ENCODE measurements around the gene ZGPAT.

GRCh38 chr20:63702751-63703470, 4.9 kb upstream of the ZGPAT start:
- TF ChIP-seq TCF12 (IDR thresholded peaks at IDR 0.05; ENCODE audit: low read depth, low read length) (no peak), ASH2L (IDR thresholded peaks at IDR 0.05; ENCODE audit: borderline replicate concordance, low read depth) (no peak), ZNF24 (IDR thresholded peaks at IDR 0.05) (no peak), HDGF (IDR thresholded peaks at IDR 0.05) (no peak), FOXK2 (IDR thresholded peaks at IDR 0.05) (no peak), NRF1 (conservative IDR thresholded peaks at IDR 0.05; ENCODE audit: low read depth, low read length) (no peak), CHD1 (IDR thresholded peaks at IDR 0.05; ENCODE audit: low read depth, low read length) (no peak), PML (IDR thresholded peaks at IDR 0.05; ENCODE audit: low read length) (no peak), SIN3A (IDR thresholded peaks at IDR 0.05; ENCODE audit: low read depth, low read length) (no peak), POLR2AphosphoS5 (IDR thresholded peaks at IDR 0.05; ENCODE audit: low read length) (no peak; the same call in 1 of the 2 replicates)
- TF ChIP-seq, protein P1, sequence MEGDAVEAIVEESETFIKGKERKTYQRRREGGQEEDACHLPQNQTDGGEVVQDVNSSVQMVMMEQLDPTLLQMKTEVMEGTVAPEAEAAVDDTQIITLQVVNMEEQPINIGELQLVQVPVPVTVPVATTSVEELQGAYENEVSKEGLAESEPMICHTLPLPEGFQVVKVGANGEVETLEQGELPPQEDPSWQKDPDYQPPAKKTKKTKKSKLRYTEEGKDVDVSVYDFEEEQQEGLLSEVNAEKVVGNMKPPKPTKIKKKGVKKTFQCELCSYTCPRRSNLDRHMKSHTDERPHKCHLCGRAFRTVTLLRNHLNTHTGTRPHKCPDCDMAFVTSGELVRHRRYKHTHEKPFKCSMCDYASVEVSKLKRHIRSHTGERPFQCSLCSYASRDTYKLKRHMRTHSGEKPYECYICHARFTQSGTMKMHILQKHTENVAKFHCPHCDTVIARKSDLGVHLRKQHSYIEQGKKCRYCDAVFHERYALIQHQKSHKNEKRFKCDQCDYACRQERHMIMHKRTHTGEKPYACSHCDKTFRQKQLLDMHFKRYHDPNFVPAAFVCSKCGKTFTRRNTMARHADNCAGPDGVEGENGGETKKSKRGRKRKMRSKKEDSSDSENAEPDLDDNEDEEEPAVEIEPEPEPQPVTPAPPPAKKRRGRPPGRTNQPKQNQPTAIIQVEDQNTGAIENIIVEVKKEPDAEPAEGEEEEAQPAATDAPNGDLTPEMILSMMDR (IDR thresholded peaks at IDR 0.05 in 2 of 3, conservative IDR thresholded peaks at IDR 0.05 in 1 of 3; ENCODE audit: control insufficient read depth in 2 of 3, extremely low read depth in 1 of 3, insufficient read depth in 1 of 3, low read depth in 3 of 3, low read length in 3 of 3), result no peak
- TF ChIP-seq, protein P2, sequence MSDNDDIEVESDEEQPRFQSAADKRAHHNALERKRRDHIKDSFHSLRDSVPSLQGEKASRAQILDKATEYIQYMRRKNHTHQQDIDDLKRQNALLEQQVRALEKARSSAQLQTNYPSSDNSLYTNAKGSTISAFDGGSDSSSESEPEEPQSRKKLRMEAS (IDR thresholded peaks at IDR 0.05; ENCODE audit: low read depth, low read length), result no peak

Measured in GM12878 (cell line).